Measurements from ENCODE around the gene MARK4. TPM values are rescaled to one million over a fixed set of nuclear protein-coding genes. Genes with fewer than 3 reads are reported as not detected.
"Not testable (repeated sequence)": the region's sequence is repeated elsewhere in the genome, so short reads cannot be mapped to it uniquely, and the experiment has no call there.

Gene MARK4
- total RNA-seq, 1 experiment from 2014 or later: 37.7 TPM

- Histone ChIP-seq H3K27ac (ENCODE audit: low read depth, low read length) (no peak overlapping the region), H3K4me1 (ENCODE audit: control insufficient read depth in 1 of 2, insufficient read depth in 2 of 2, low read length in 2 of 2) (no peaks in the 10 kb centered on the region), H3K9ac (ENCODE audit: low read length) (no peak overlapping the region), H3K9me3 (ENCODE audit: control insufficient read depth in 1 of 2, insufficient read depth in 1 of 2, low read depth in 1 of 2, low read length in 2 of 2) (no peaks in the 10 kb centered on the region), H4K20me1 (ENCODE audit: insufficient read depth) (no peaks in the 10 kb centered on the region), H3K27me3 (ENCODE audit: insufficient read depth, low read length) (no peaks in the 10 kb centered on the region), H3K4me2 (ENCODE audit: low read length) (no peak overlapping the region), H3K79me2 (ENCODE audit: insufficient read depth, low read length) (no peaks in the 10 kb centered on the region), H2AFZ (ENCODE audit: low read depth, low read length, poor library complexity, severe bottlenecking) (no peak overlapping the region), H3K4me3 (replicated peaks in 1 of 2; ENCODE audit: low read depth in 1 of 2, low read length in 2 of 2) (no peak overlapping the region), H3K9me2 (ENCODE audit: insufficient read depth) (no peaks in the 10 kb centered on the region), H3K36me3 (ENCODE audit: control insufficient read depth in 1 of 2, insufficient read depth in 2 of 2, low read length in 2 of 2) (peaks cover 2 to 4% of the 10 kb centered on the region in 2 experiments; a peak in 3 of 4 replicates)
- no TSS peak for BruUV-seq (replicated peaks)
- no peak for ATAC-seq
- no peak for DNase-seq (ENCODE audit: low read depth, low spot score)
- ChIA-PET CTCF (no interaction called here), RAD21 (ENCODE audit: low non-redundant PET in 1 of 2, low total read pairs in 2 of 2, uncharacterized antibody in 2 of 2, unreplicated experiment in 2 of 2) (no interaction called here), POLR2A (no interaction called here)
- TF ChIP-seq TCF7L2 (IDR thresholded peaks at IDR 0.05; ENCODE audit: borderline replicate concordance, extremely low read depth, insufficient read depth, insufficient read length) (no peak), REST (IDR thresholded peaks at IDR 0.05; ENCODE audit: low read depth) (no peak), CBX3 (IDR thresholded peaks at IDR 0.05; ENCODE audit: low read depth) (no peak), ELF1 (IDR thresholded peaks at IDR 0.05; ENCODE audit: borderline replicate concordance, low read depth) (no peak), CTCF (IDR thresholded peaks at IDR 0.05 in 2 of 3, conservative IDR thresholded peaks at IDR 0.05 in 1 of 3; ENCODE audit: borderline replicate concordance in 1 of 3, insufficient read depth in 1 of 3, low read depth in 2 of 3, low read length in 2 of 3) (no peak), POLR2AphosphoS5 (IDR thresholded peaks at IDR 0.05; ENCODE audit: low read depth, low read length) (no peak), ZFX (IDR thresholded peaks at IDR 0.05) (no peak), YY1 (IDR thresholded peaks at IDR 0.05; ENCODE audit: extremely low read depth, insufficient replicate concordance, low read depth, low read length) (no peak), JUND (IDR thresholded peaks at IDR 0.05) (no peak), MAX (IDR thresholded peaks at IDR 0.05) (no peak), FOSL1 (IDR thresholded peaks at IDR 0.05; ENCODE audit: low read depth) (no peak), EZH2 (IDR thresholded peaks at IDR 0.05) (no peak), SP1 (IDR thresholded peaks at IDR 0.05; ENCODE audit: low read depth) (no peak), CEBPB (IDR thresholded peaks at IDR 0.05; ENCODE audit: low read depth) (no peak), ATF3 (IDR thresholded peaks at IDR 0.05) (no peak), ZNF274 (IDR thresholded peaks at IDR 0.05; ENCODE audit: low read depth, low read length) (no peak)
- intact Hi-C loops (cut with micrococcal nuclease): no loop called here
Measured at GRCh38 chr19:45267296-45267695, 16.2 kb downstream of the MARK4 start.

- CTCF ChIA-PET; H4K20me1 ChIP-seq (ENCODE audit: insufficient read depth); H3K79me2 ChIP-seq (ENCODE audit: insufficient read depth, low read length); H3K27me3 ChIP-seq (ENCODE audit: insufficient read depth, low read length); H3K9ac ChIP-seq (ENCODE audit: low read length); H3K9me2 ChIP-seq (ENCODE audit: insufficient read depth); DNase-seq (ENCODE audit: low read depth, low spot score); BruUV-seq (replicated peaks); H3K27ac ChIP-seq (ENCODE audit: low read depth, low read length); H3K4me2 ChIP-seq (ENCODE audit: low read length); H3K36me3 ChIP-seq (ENCODE audit: control insufficient read depth in 1 of 2, insufficient read depth in 2 of 2, low read length in 2 of 2); H3K4me1 ChIP-seq (ENCODE audit: control insufficient read depth in 1 of 2, insufficient read depth in 2 of 2, low read length in 2 of 2); ATAC-seq; H3K9me3 ChIP-seq (ENCODE audit: control insufficient read depth in 1 of 2, insufficient read depth in 1 of 2, low read depth in 1 of 2, low read length in 2 of 2); intact Hi-C loops (cut with micrococcal nuclease); H2AFZ ChIP-seq (ENCODE audit: low read depth, low read length, poor library complexity, severe bottlenecking); POLR2A ChIA-PET; RAD21 ChIA-PET (ENCODE audit: low non-redundant PET in 1 of 2, low total read pairs in 2 of 2, uncharacterized antibody in 2 of 2, unreplicated experiment in 2 of 2); H3K4me3 ChIP-seq (replicated peaks in 1 of 2; ENCODE audit: low read depth in 1 of 2, low read length in 2 of 2): not testable (repeated sequence)
Measured at GRCh38 chr19:45269939-45270338, 18.9 kb downstream of the MARK4 start.
